Lower lobe of right lung (tissue), 2 donors: ENCODE data around the gene ZFR. TPM values are rescaled to one million over a fixed set of nuclear protein-coding genes. Genes with fewer than 3 reads are reported as not detected.

ENCODE experiments used
- ATAC-seq, 2 donors: fragments of 200-7000 bp; cut with Tn5 transposase; one replicate each; pipeline ENCODE4 v1.9.1; 2020 to 2022; ENCODE audit warnings: mild to moderate bottlenecking in 2 of 2, moderate library complexity in 2 of 2
- DNase-seq: peaks from one replicate; pipeline ENCODE4 v3.0.0-alpha.2; 2020
- H3K27ac ChIP-seq: fragments of 200-600 bp; one replicate; pipeline ENCODE4 v1.8.0; 2022
- H3K27me3 ChIP-seq: fragments of 200-600 bp; one replicate; pipeline ENCODE4 v1.8.0; 2022; ENCODE audit warnings: low read depth
- H3K36me3 ChIP-seq: fragments of 200-600 bp; one replicate; pipeline ENCODE4 v1.8.0; 2022; ENCODE audit warnings: mild to moderate bottlenecking
- H3K4me1 ChIP-seq: fragments of 200-600 bp; one replicate; pipeline ENCODE4 v1.8.0; 2022
- H3K4me3 ChIP-seq: fragments of 200-600 bp; one replicate; pipeline ENCODE4 v1.8.0; 2022; ENCODE audit warnings: mild to moderate bottlenecking
- H3K9me3 ChIP-seq: fragments of 200-600 bp; one replicate; pipeline ENCODE4 v1.8.0; 2022
- CTCF ChIP-seq: fragments of 200-600 bp; IDR thresholded peaks from one replicate; pipeline ENCODE4 v1.8.0; 2022; ENCODE audit warnings: antibody characterized with exemption, mild to moderate bottlenecking
- intact Hi-C: fragments of 100-400 bp; cut with DNase I; formaldehyde crosslinking; loops from one replicate; pipeline ENCODE4 v1.11.0; 2022
- total RNA-seq: library from RNA; stranded (reverse); fragmentation: NEBNext Ultra II Directional; extraction: Animal tissue kit (Norgen Biotek cat#: 25700); gene quantifications from one replicate; pipeline ENCODE4 v1.2.1, GENCODE V29; 2021
- donor health status: DM: no; HTN: yes; CAD: no; lungs with severe emphysema.

The ZFR gene
- total RNA-seq, 1 donor from 2014 or later, result 53.8 TPM

GRCh38 chr5:32384621-32385020, 59.9 kb downstream of the ZFR start:
- H3K27ac ChIP-seq, result no peak overlapping the region
- no peak for ATAC-seq
- no peaks in the 10 kb centered on the region for H3K9me3 ChIP-seq
- H3K4me1 ChIP-seq, result no peaks in the 10 kb centered on the region
- intact Hi-C loops, result no loop called here
- no peak for TF ChIP-seq CTCF
- no peaks in the 10 kb centered on the region for H3K27me3 ChIP-seq
- no peak for DNase-seq
- no peak overlapping the region for H3K4me3 ChIP-seq
- peaks cover 98% of the 10 kb centered on the region for H3K36me3 ChIP-seq

GRCh38 chr5:32383586-32383985, 61.0 kb downstream of the ZFR start:
- Histone ChIP-seq H3K4me3 (no peak overlapping the region), H3K27me3 (no peaks in the 10 kb centered on the region), H3K4me1 (no peaks in the 10 kb centered on the region), H3K27ac (no peak overlapping the region), H3K9me3 (no peaks in the 10 kb centered on the region), H3K36me3 (peaks cover 98% of the 10 kb centered on the region)
- intact Hi-C loops, result no loop called here
- no peak for ATAC-seq
- DNase-seq, result no peak
- no peak for TF ChIP-seq CTCF

GRCh38 chr5:32383065-32383464, 61.5 kb downstream of the ZFR start:
- H3K36me3 ChIP-seq, result peaks cover 98% of the 10 kb centered on the region
- H3K27me3 ChIP-seq, result no peaks in the 10 kb centered on the region
- TF ChIP-seq CTCF, result no peak
- no peak for DNase-seq
- no peak for ATAC-seq
- no peak overlapping the region for H3K4me3 ChIP-seq
- H3K27ac ChIP-seq, result no peak overlapping the region
- no peaks in the 10 kb centered on the region for H3K9me3 ChIP-seq
- intact Hi-C loops, result no loop called here
- no peaks in the 10 kb centered on the region for H3K4me1 ChIP-seq

- no peak for DNase-seq
- Histone ChIP-seq H3K4me1 (no peaks in the 10 kb centered on the region), H3K27me3 (no peaks in the 10 kb centered on the region), H3K36me3 (peaks cover 92% of the 10 kb centered on the region), H3K4me3 (no peak overlapping the region), H3K9me3 (no peaks in the 10 kb centered on the region), H3K27ac (no peak overlapping the region)
- ATAC-seq, result no peak
- TF ChIP-seq CTCF, result no peak
- intact Hi-C loops, result no loop called here
These were observed 65.1 kb downstream of the ZFR start for GRCh38 chr5:32379421-32379820.

GRCh38 chr5:32378966-32379365, 65.6 kb downstream of the ZFR start:
- H3K9me3 ChIP-seq, result no peaks in the 10 kb centered on the region
- no peaks in the 10 kb centered on the region for H3K27me3 ChIP-seq
- intact Hi-C loops, result no loop called here
- H3K36me3 ChIP-seq, result peaks cover 92% of the 10 kb centered on the region
- no peak overlapping the region for H3K4me3 ChIP-seq
- no peak overlapping the region for H3K27ac ChIP-seq
- no peak for TF ChIP-seq CTCF
- H3K4me1 ChIP-seq, result no peaks in the 10 kb centered on the region
- DNase-seq, result no peak
- no peak for ATAC-seq
